ENCODE results near the gene KLHL22. TPM values are rescaled to one million over a fixed set of nuclear protein-coding genes. Genes with fewer than 3 reads are reported as not detected.

Gene KLHL22
- total and polyA plus RNA-seq, 2 of the 8 experiments (the other 6 are each of a cell fraction or from before 2014, with no cell fraction given): 9.4 to 16.2 TPM

DNA sequence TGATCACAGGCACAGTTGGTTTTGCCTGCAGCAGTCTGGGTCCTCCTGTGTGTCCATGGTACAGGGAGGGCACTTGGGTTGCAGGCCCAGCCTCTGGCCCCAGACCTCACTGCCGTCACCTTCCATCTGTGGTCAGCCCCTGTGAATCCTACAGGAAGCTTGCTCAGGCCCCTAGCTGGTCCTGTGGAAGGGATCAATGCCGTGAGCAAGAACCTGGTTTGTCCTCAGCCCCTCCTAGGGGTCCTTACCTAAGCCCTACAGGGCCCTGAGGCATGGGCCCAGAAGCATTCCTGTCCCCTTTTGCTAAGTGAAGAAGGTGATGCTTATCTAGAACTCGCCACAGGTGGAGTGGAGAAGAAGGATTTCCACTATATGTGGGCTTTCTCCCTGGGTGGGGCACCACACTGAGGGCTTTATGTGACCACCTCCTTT, 41.7 kb upstream of the KLHL22 start (continued):
- TF ChIP-seq, protein P1, sequence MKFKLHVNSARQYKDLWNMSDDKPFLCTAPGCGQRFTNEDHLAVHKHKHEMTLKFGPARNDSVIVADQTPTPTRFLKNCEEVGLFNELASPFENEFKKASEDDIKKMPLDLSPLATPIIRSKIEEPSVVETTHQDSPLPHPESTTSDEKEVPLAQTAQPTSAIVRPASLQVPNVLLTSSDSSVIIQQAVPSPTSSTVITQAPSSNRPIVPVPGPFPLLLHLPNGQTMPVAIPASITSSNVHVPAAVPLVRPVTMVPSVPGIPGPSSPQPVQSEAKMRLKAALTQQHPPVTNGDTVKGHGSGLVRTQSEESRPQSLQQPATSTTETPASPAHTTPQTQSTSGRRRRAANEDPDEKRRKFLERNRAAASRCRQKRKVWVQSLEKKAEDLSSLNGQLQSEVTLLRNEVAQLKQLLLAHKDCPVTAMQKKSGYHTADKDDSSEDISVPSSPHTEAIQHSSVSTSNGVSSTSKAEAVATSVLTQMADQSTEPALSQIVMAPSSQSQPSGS (IDR thresholded peaks at IDR 0.05; ENCODE audit: low read length): no peak
- no peak for TF ChIP-seq CEBPB (IDR thresholded peaks at IDR 0.05; ENCODE audit: low read depth, low read length)
- TF ChIP-seq TEAD4 (IDR thresholded peaks at IDR 0.05; ENCODE audit: low read depth, low read length): no peak
- no peak for TF ChIP-seq SIN3A (conservative IDR thresholded peaks at IDR 0.05 in 1 of 2, IDR thresholded peaks at IDR 0.05 in 1 of 2; ENCODE audit: low read depth in 1 of 2, low read length in 2 of 2)
- TF ChIP-seq CBX5 (IDR thresholded peaks at IDR 0.05; ENCODE audit: low read depth, low read length): no peak
- TF ChIP-seq BACH1 (IDR thresholded peaks at IDR 0.05; ENCODE audit: low read length): no peak
- TF ChIP-seq GTF2F1 (IDR thresholded peaks at IDR 0.05; ENCODE audit: borderline replicate concordance, low read depth, low read length): no peak
- no peak for TF ChIP-seq JUN (IDR thresholded peaks at IDR 0.05; ENCODE audit: low read depth, low read length)

All from H1 (cell line).